Measurements from ENCODE around the gene PRMT1. TPM values are rescaled to one million over a fixed set of nuclear protein-coding genes. Genes with fewer than 3 reads are reported as not detected.

Gene PRMT1
- total and polyA plus RNA-seq, 2 of the 13 experiments (the other 11 are each of a cell fraction or from before 2014, with no cell fraction given) = 324 to 374 TPM

GRCh38 chr19:49696865-49697264 is 19.8 kb downstream of the PRMT1 start (continued):
- no peak for TF ChIP-seq ATF7-NPFF (CRISPR knock-in tag; IDR thresholded peaks at IDR 0.05; ENCODE audit: low read depth)
- TF ChIP-seq ZNF30 (CRISPR knock-in tag; IDR thresholded peaks at IDR 0.05) = no peak
- no peak for TF ChIP-seq SP2 (CRISPR knock-in tag; IDR thresholded peaks at IDR 0.05)
- no peak for TF ChIP-seq FOXP4 (CRISPR knock-in tag; IDR thresholded peaks at IDR 0.05)
- TF ChIP-seq CBFB (CRISPR knock-in tag; IDR thresholded peaks at IDR 0.05) = no peak
- no peak for TF ChIP-seq NFE2L1 (CRISPR knock-in tag; IDR thresholded peaks at IDR 0.05; ENCODE audit: borderline replicate concordance)
- no peak for TF ChIP-seq ZFP36L1 (CRISPR knock-in tag; IDR thresholded peaks at IDR 0.05)
- no peak for TF ChIP-seq STAG1 (CRISPR knock-in tag; IDR thresholded peaks at IDR 0.05)

GRCh38 chr19:49699364-49699763 is 22.3 kb downstream of the PRMT1 start:
- 37% methylated on average over 5 of the region's 5 CpGs for WGBS (ENCODE audit: low lambda C conversion rate)
- H3K4me3 ChIP-seq (replicated peaks in 1 of 3; ENCODE audit: insufficient read depth in 1 of 3, low read depth in 2 of 3, low read length in 3 of 3) = no peak overlapping the region
- H2AFZ ChIP-seq (ENCODE audit: low read length) = no peak overlapping the region
- POLR2A ChIA-PET = no interaction called here
- H3K9me3 ChIP-seq (ENCODE audit: low read length) = no peaks in the 10 kb centered on the region
- TF ChIP-seq NAIF1 (CRISPR knock-in tag; IDR thresholded peaks at IDR 0.05; ENCODE audit: borderline replicate concordance) (no peak), PRMT3 (CRISPR knock-in tag; IDR thresholded peaks at IDR 0.05; ENCODE audit: borderline replicate concordance, low read depth) (no peak), HOXA7 (CRISPR knock-in tag; IDR thresholded peaks at IDR 0.05) (no peak), KDM5B (CRISPR knock-in tag; IDR thresholded peaks at IDR 0.05; ENCODE audit: borderline replicate concordance) (no peak), MIER2 (CRISPR knock-in tag; IDR thresholded peaks at IDR 0.05) (no peak)
- peaks cover 8% of the 10 kb centered on the region for H3K4me1 ChIP-seq (ENCODE audit: insufficient read depth, low read length)
- peaks cover 0 to 16% of the 10 kb centered on the region in 2 experiments; a peak in 2 of 5 replicates for H3K27me3 ChIP-seq (ENCODE audit: control insufficient read depth in 1 of 2, insufficient read depth in 2 of 2, low read length in 2 of 2)
- FAIRE-seq (no peak), DNase-seq (ENCODE audit: low spot score) (no peak), ATAC-seq (no peak)
- no peaks in the 10 kb centered on the region for H3K36me3 ChIP-seq (replicated peaks in 1 of 2; ENCODE audit: control insufficient read depth in 1 of 2, insufficient read depth in 2 of 2, low read length in 2 of 2)
- no peaks in the 10 kb centered on the region for H3K79me2 ChIP-seq (ENCODE audit: insufficient read depth, low read length)
- intact Hi-C loops (cut with micrococcal nuclease; ENCODE audit: unreplicated experiment) = no loop called here
- H4K20me1 ChIP-seq (ENCODE audit: insufficient read depth, low read length) = no peaks in the 10 kb centered on the region
- CTCF ChIA-PET (ENCODE audit: low intra/inter-chr PET ratio, low total read pairs) = no interaction called here
- no TSS peak for BruUV-seq (replicated peaks)
- in situ Hi-C loops (cut with HindIII; ENCODE audit: extremely low pct_ligation_motif_present, low pct_unique_long_range_greater_than_20kb) = no loop called here
- no peak overlapping the region for H3K4me2 ChIP-seq (ENCODE audit: low read depth, low read length)
- no peak overlapping the region for H3K9ac ChIP-seq (ENCODE audit: insufficient read depth, low read depth, low read length)
- no peak overlapping the region for H3K27ac ChIP-seq (ENCODE audit: extremely low read length, insufficient read depth, low read length)

All from HepG2 (cell line).